WTC11 (cell line): Measurements from ENCODE around the gene STXBP1. TPM values are rescaled to one million over a fixed set of nuclear protein-coding genes. Genes with fewer than 3 reads are reported as not detected.

Experiments
- ATAC-seq: fragments of 200-7000 bp; cut with Tn5 transposase; 2 replicates; pipeline ENCODE4 v1.10.0; 2021; ENCODE audit warnings: mild to moderate bottlenecking, moderate library complexity
- CTCF ChIA-PET: fragments of 300-600 bp; sonication (Branson Sonifier 250); formaldehyde crosslinking; loops from one replicate; lab custom pipeline; 2021; ENCODE audit warnings: antibody characterized with exemption; lab: Charles Lee
- POLR2A ChIA-PET: fragments of 350-600 bp; sonication (Branson Sonifier 250); formaldehyde crosslinking; loops from one replicate; lab custom pipeline; 2021; ENCODE audit warnings: antibody characterized with exemption; lab: Charles Lee
- DNase-seq: peaks from one replicate; pipeline ENCODE4 v3.0.0; 2021; ENCODE audit warnings: low spot score
- H3K27ac Mint-ChIP-seq: 2 replicates; pipeline ENCODE4 v1.8.0; 2021; ENCODE audit warnings: mixed read lengths
- H3K27me3 Mint-ChIP-seq: 2 replicates; pipeline ENCODE4 v1.8.0; 2021; ENCODE audit warnings: low read depth, mild to moderate bottlenecking, moderate library complexity, mixed read lengths
- H3K36me3 Mint-ChIP-seq: 2 replicates; pipeline ENCODE4 v1.8.0; 2021; ENCODE audit warnings: mixed read lengths
- H3K4me1 Mint-ChIP-seq: 2 replicates; pipeline ENCODE4 v1.8.0; 2022; ENCODE audit warnings: mixed read lengths
- H3K4me3 Mint-ChIP-seq: 2 replicates; pipeline ENCODE4 v1.8.0; 2021; ENCODE audit warnings: mild to moderate bottlenecking, moderate library complexity, mixed read lengths
- H3K9me3 Mint-ChIP-seq: 2 replicates; pipeline ENCODE4 v1.8.0; 2021; ENCODE audit warnings: mixed read lengths
- CREM ChIP-seq: sonication (generic); formaldehyde crosslinking; IDR thresholded peaks from 2 replicates; pipeline ENCODE4 v1.8.1; 2022; ENCODE audit warnings: mild to moderate bottlenecking, missing genetic modification reagents, moderate library complexity
- FOXP1 ChIP-seq: sonication (generic); formaldehyde crosslinking; IDR thresholded peaks from 2 replicates; pipeline ENCODE4 v1.8.0; 2022; ENCODE audit warnings: missing genetic modification reagents, mild to moderate bottlenecking, moderate library complexity, borderline replicate concordance
- NFATC4 ChIP-seq: fragments of 250-450 bp; sonication (Bioruptor Pico); IDR thresholded peaks from 2 replicates; pipeline ENCODE4 v1.9.0; 2021; ENCODE audit warnings: mild to moderate bottlenecking
- NR2C2 ChIP-seq: sonication (generic); formaldehyde crosslinking; IDR thresholded peaks from 2 replicates; pipeline ENCODE4 v1.8.0; 2022; ENCODE audit warnings: mild to moderate bottlenecking, missing genetic modification reagents
- OVOL2 ChIP-seq: fragments of 250-450 bp; sonication (Bioruptor Pico); IDR thresholded peaks from 2 replicates; pipeline ENCODE4 v1.9.0; 2021; ENCODE audit warnings: mild to moderate bottlenecking, borderline replicate concordance
- PRRX2 ChIP-seq: fragments of 250-450 bp; sonication (Bioruptor Pico); IDR thresholded peaks from 2 replicates; pipeline ENCODE4 v1.8.0; 2021; ENCODE audit warnings: mild to moderate bottlenecking
- RORB ChIP-seq: fragments of 250-450 bp; sonication (Bioruptor Pico); IDR thresholded peaks from 2 replicates; pipeline ENCODE4 v1.9.0; 2021; ENCODE audit warnings: mild to moderate bottlenecking
- TEAD4 ChIP-seq: sonication (generic); formaldehyde crosslinking; IDR thresholded peaks from 2 replicates; pipeline ENCODE4 v1.8.0; 2022; ENCODE audit warnings: mild to moderate bottlenecking, missing genetic modification reagents
- TP53 ChIP-seq: sonication (generic); formaldehyde crosslinking; IDR thresholded peaks from 2 replicates; pipeline ENCODE4 v1.8.1; 2023; ENCODE audit warnings: mild to moderate bottlenecking, missing genetic modification reagents
- ZNF219 ChIP-seq: sonication (generic); formaldehyde crosslinking; IDR thresholded peaks from 2 replicates; pipeline ENCODE4 v1.8.0; 2023; ENCODE audit warnings: missing genetic modification reagents, mild to moderate bottlenecking, borderline replicate concordance
- ZNF232 ChIP-seq: sonication (generic); formaldehyde crosslinking; IDR thresholded peaks from 2 replicates; pipeline ENCODE4 v1.8.0; 2022; ENCODE audit warnings: mild to moderate bottlenecking, missing genetic modification reagents
- ZNF263 ChIP-seq: sonication (generic); formaldehyde crosslinking; IDR thresholded peaks from 2 replicates; pipeline ENCODE4 v1.8.1; 2022; ENCODE audit warnings: low read depth, mild to moderate bottlenecking, moderate library complexity, missing genetic modification reagents
- ZNF423 ChIP-seq: fragments of 250-450 bp; sonication (Bioruptor Pico); IDR thresholded peaks from 2 replicates; pipeline ENCODE4 v2.1.2; 2022; ENCODE audit warnings: mild to moderate bottlenecking, moderate library complexity
- total RNA-seq: library from RNA; stranded (reverse); gene quantifications from 3 replicates; pipeline ENCODE4 v1.2.3, GENCODE V29; 2021
- TF ChIP-seq, protein P1 (sequence below): fragments of 250-450 bp; sonication (Bioruptor Pico); IDR thresholded peaks from 2 replicates; pipeline ENCODE4 v1.9.0; 2021; ENCODE audit warnings: mild to moderate bottlenecking, borderline replicate concordance
- TF ChIP-seq, protein P2 (sequence below): fragments of 200-600 bp; IDR thresholded peaks from 2 replicates; pipeline ENCODE4 v1.8.0; 2022; ENCODE audit warnings: antibody characterized with exemption
- TF ChIP-seq, protein P3 (sequence below): sonication (generic); formaldehyde crosslinking; conservative IDR thresholded peaks from 2 replicates; pipeline ENCODE4 v1.8.1; 2022; ENCODE audit warnings: mild to moderate bottlenecking, missing genetic modification reagents
- TF ChIP-seq, protein P4 (sequence below): sonication (generic); formaldehyde crosslinking; IDR thresholded peaks from 2 replicates; pipeline ENCODE4 v1.8.1; 2022; ENCODE audit warnings: mild to moderate bottlenecking, moderate library complexity, missing genetic modification reagents

The STXBP1 gene
- total RNA-seq, 1 experiment from 2014 or later, result 37.1 TPM

DNA sequence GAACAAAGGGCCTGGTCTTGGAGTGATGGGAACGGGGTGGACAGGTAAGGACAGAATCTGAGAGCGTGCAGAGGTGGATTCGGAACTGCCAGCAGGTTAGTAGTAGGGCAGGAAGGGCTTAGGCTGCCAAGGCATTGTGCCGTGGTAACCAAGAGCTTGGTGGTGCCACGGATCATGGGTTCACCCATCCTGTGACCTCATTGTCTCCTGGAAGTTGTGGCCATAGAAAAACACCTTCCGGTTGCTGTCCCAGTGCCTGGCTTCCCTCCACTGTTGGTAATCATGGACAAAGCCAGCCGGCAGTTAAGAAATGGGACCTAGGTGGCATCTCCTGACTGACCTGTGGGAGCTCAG, 52.2 kb downstream of the STXBP1 start (continued):
- TF ChIP-seq TP53, result no peak

- ATAC-seq (no peak), DNase-seq (no peak)
- TF ChIP-seq, protein P1, sequence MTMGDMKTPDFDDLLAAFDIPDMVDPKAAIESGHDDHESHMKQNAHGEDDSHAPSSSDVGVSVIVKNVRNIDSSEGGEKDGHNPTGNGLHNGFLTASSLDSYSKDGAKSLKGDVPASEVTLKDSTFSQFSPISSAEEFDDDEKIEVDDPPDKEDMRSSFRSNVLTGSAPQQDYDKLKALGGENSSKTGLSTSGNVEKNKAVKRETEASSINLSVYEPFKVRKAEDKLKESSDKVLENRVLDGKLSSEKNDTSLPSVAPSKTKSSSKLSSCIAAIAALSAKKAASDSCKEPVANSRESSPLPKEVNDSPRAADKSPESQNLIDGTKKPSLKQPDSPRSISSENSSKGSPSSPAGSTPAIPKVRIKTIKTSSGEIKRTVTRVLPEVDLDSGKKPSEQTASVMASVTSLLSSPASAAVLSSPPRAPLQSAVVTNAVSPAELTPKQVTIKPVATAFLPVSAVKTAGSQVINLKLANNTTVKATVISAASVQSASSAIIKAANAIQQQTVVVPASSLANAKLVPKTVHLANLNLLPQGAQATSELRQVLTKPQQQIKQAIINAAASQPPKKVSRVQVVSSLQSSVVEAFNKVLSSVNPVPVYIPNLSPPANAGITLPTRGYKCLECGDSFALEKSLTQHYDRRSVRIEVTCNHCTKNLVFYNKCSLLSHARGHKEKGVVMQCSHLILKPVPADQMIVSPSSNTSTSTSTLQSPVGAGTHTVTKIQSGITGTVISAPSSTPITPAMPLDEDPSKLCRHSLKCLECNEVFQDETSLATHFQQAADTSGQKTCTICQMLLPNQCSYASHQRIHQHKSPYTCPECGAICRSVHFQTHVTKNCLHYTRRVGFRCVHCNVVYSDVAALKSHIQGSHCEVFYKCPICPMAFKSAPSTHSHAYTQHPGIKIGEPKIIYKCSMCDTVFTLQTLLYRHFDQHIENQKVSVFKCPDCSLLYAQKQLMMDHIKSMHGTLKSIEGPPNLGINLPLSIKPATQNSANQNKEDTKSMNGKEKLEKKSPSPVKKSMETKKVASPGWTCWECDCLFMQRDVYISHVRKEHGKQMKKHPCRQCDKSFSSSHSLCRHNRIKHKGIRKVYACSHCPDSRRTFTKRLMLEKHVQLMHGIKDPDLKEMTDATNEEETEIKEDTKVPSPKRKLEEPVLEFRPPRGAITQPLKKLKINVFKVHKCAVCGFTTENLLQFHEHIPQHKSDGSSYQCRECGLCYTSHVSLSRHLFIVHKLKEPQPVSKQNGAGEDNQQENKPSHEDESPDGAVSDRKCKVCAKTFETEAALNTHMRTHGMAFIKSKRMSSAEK (CRISPR knock-in tag), result no peak
- no peak for TF ChIP-seq NFATC4
- TF ChIP-seq, protein P2, sequence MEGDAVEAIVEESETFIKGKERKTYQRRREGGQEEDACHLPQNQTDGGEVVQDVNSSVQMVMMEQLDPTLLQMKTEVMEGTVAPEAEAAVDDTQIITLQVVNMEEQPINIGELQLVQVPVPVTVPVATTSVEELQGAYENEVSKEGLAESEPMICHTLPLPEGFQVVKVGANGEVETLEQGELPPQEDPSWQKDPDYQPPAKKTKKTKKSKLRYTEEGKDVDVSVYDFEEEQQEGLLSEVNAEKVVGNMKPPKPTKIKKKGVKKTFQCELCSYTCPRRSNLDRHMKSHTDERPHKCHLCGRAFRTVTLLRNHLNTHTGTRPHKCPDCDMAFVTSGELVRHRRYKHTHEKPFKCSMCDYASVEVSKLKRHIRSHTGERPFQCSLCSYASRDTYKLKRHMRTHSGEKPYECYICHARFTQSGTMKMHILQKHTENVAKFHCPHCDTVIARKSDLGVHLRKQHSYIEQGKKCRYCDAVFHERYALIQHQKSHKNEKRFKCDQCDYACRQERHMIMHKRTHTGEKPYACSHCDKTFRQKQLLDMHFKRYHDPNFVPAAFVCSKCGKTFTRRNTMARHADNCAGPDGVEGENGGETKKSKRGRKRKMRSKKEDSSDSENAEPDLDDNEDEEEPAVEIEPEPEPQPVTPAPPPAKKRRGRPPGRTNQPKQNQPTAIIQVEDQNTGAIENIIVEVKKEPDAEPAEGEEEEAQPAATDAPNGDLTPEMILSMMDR, result no peak
- TF ChIP-seq ZNF263 (CRISPR knock-in tag), result no peak
- no peak for TF ChIP-seq OVOL2 (CRISPR knock-in tag)
- TF ChIP-seq ZNF232, result no peak
- TF ChIP-seq PRRX2 (CRISPR knock-in tag), result no peak
- TF ChIP-seq RORB (CRISPR knock-in tag), result no peak
- TF ChIP-seq ZNF423 (CRISPR knock-in tag), result no peak
- TF ChIP-seq ZNF219 (CRISPR knock-in tag), result no peak
- TF ChIP-seq, protein P3, sequence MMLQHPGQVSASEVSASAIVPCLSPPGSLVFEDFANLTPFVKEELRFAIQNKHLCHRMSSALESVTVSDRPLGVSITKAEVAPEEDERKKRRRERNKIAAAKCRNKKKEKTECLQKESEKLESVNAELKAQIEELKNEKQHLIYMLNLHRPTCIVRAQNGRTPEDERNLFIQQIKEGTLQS (CRISPR knock-in tag), result no peak
- no peak for TF ChIP-seq NR2C2
- TF ChIP-seq, protein P4, sequence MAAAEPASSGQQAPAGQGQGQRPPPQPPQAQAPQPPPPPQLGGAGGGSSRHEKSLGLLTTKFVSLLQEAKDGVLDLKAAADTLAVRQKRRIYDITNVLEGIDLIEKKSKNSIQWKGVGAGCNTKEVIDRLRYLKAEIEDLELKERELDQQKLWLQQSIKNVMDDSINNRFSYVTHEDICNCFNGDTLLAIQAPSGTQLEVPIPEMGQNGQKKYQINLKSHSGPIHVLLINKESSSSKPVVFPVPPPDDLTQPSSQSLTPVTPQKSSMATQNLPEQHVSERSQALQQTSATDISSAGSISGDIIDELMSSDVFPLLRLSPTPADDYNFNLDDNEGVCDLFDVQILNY (CRISPR knock-in tag), result no peak
- no peak for TF ChIP-seq CREM (CRISPR knock-in tag)
- TF ChIP-seq FOXP1, result no peak
- no peak for TF ChIP-seq TEAD4
- ChIA-PET CTCF (interaction anchor here (1.2 kb wide), 1 partner anchor 161 kb away, joined by 3 read pairs; no protein-coding TSS in a partner anchor), POLR2A (no interaction called here)
- H3K4me1 Mint-ChIP-seq, result peaks cover 6% of the 10 kb centered on the region
- H3K27me3 Mint-ChIP-seq, result no peaks in the 10 kb centered on the region
- H3K4me3 Mint-ChIP-seq, result no peak overlapping the region
- H3K9me3 Mint-ChIP-seq, result no peaks in the 10 kb centered on the region
- peaks cover 26% of the 10 kb centered on the region for H3K36me3 Mint-ChIP-seq
- no peak overlapping the region for H3K27ac Mint-ChIP-seq
Measured at GRCh38 chr9:127664678-127665507, 52.8 kb downstream of the STXBP1 start.
